ENCODE results near the gene IRX3.

Gene IRX3

DNA sequence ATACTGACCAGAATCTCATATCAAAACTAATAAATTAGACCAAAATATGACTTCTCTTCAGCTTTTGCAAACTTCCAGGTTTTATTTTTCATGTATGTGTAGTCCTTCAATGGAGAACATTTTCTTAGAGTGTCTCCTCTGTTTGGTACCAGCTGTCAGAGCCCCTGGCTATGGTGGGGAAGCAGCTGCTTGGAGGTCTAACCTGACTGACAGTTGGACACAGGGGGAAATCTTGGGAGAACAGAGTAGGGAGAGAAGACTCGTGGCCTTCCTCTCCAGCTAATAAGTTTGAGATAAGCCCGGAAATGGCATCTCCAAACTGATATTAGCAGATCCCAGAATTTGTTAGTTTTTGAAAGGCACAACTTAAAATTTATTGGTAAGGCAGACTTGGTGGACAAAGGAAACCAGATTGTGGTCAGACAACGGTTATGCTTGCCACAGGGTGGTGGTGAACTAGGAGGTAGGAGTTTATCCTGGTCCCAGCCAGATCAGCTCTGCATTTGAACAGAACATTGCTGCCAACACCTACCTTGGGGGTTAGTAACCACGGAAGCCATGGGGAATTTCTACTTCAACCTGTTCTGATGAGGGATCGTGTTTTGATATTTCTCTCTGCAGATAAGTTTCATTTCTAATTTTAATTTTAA, 39.2 kb upstream of the IRX3 start:
- no peak for DNase-seq (ENCODE audit: low read depth, low spot score)
- POLR2A ChIA-PET, result no interaction called here
- no peak overlapping the region for H3K4me3 ChIP-seq (ENCODE audit: low read depth, low read length)
- TF ChIP-seq, protein P1, sequence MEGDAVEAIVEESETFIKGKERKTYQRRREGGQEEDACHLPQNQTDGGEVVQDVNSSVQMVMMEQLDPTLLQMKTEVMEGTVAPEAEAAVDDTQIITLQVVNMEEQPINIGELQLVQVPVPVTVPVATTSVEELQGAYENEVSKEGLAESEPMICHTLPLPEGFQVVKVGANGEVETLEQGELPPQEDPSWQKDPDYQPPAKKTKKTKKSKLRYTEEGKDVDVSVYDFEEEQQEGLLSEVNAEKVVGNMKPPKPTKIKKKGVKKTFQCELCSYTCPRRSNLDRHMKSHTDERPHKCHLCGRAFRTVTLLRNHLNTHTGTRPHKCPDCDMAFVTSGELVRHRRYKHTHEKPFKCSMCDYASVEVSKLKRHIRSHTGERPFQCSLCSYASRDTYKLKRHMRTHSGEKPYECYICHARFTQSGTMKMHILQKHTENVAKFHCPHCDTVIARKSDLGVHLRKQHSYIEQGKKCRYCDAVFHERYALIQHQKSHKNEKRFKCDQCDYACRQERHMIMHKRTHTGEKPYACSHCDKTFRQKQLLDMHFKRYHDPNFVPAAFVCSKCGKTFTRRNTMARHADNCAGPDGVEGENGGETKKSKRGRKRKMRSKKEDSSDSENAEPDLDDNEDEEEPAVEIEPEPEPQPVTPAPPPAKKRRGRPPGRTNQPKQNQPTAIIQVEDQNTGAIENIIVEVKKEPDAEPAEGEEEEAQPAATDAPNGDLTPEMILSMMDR (IDR thresholded peaks at IDR 0.05; ENCODE audit: insufficient read depth, low read length, missing control alignments), result no peak
- CTCF ChIA-PET, result interaction anchor here (1.0 kb wide), 1 partner anchor 19 kb away, joined by 3 read pairs; no protein-coding TSS in a partner anchor

DNA sequence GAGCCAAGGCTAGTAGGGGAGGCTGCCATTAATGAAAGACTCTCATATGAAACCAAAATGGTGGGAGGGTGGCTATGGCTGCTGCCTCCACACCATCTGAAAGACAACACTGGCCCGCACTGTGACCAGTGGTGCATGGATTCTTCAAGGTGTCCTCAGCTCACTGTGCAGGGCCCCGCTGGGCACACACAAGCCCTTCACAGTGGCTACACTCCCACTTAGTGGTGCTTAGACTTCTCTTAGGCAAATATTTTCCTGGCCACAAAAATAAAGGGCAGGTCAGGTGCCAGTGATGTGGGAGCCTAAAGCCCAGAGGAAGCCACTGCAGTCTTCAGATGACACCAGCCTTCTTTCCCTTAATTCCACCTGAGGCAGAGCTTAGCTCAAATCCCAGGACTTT, 38.1 kb upstream of the IRX3 start:
- ChIA-PET CTCF (no interaction called here), POLR2A (no interaction called here)
- DNase-seq (ENCODE audit: low read depth, low spot score), result no peak
- TF ChIP-seq, protein P1 (IDR thresholded peaks at IDR 0.05; ENCODE audit: insufficient read depth, low read length, missing control alignments), result no peak
- no peak overlapping the region for H3K4me3 ChIP-seq (ENCODE audit: low read depth, low read length)

DNA sequence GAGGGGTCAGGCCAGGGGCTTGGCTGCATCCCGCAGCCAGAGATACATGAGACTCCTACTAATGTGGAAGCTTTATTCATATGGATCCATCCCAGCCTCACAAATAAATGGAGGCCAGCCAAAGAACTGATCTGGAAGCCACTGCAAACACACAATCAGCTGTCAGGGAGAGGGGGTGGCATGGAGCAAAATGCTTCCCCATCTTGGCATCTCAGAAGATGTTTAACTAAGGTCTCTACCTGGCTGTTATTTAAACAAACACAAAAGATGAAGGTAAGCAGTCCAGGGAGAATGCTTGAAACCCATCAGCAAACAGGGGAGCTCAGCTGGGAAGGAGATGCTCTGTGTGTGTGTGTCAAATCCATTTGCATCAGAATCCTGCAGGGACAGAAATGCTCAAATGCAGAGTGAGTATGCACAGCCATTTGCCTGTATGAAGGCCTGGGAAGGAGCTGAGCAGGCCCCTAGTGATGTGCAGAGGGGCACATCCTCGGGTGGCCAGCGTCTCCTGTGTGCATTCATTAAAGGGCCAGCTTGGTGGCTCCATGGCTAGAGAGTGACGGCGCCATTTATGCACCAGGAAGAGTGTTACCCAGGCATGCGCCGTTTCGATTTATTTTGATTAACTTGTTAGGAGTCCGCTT, 34.2 kb upstream of the IRX3 start:
- TF ChIP-seq, protein P1 (IDR thresholded peaks at IDR 0.05; ENCODE audit: insufficient read depth, low read length, missing control alignments), result no peak
- no peak for DNase-seq (ENCODE audit: low read depth, low spot score)
- no peak overlapping the region for H3K4me3 ChIP-seq (ENCODE audit: low read depth, low read length)
- ChIA-PET CTCF (no interaction called here), POLR2A (no interaction called here)

DNA sequence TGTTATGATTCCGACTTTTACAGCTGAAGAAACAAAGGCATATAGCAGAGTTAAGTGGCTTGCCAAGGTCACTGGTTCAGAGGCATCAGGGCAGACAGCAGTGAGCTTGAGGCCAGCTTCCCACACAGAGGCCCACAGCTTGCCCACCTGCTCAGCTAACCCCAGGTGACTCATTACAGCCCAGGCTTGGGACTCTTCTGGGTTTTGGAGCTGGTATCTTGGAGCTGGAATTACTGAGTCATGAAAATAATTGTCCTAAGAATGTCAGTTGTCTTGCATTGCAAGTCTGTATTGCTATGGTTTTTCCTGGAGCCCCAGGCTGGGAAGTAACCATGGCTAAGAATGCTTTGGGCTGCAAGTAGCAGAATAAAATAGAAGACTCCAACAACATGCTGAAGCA, 32.4 kb upstream of the IRX3 start:
- H3K4me3 ChIP-seq (ENCODE audit: low read depth, low read length), result no peak overlapping the region
- POLR2A ChIA-PET, result no interaction called here
- DNase-seq (ENCODE audit: low read depth, low spot score), result no peak
- CTCF ChIA-PET, result no interaction called here
- TF ChIP-seq, protein P1 (IDR thresholded peaks at IDR 0.05; ENCODE audit: insufficient read depth, low read length, missing control alignments), result no peak

DNA sequence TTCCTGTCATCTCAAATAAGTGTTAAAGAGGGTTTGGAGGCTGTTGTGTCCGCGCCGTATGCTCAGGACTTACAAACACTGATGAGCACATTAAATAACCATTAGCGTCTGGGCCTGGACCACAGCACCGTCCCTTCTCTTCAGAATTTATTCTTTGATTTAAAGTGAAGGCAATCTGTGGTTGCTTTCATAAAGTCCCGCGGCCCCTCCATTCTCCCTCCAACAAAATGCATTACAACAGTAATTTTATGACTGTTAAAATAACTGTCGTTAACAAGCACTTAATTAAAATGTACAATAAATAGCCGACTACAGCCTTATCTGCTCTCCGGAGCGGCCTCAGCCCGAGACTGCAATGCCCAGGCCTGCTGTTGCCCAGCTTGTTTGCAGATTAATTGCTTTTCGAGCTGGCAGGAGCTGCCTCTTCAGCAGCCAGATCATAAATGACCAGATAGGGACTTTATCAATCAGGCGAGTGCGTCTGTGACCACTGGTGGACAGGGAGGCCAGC, 30.6 kb upstream of the IRX3 start:
- ChIA-PET POLR2A (no interaction called here), CTCF (no interaction called here)

More for the DNA sequence above, 30.6 kb upstream of the IRX3 start:
- H3K4me3 ChIP-seq (ENCODE audit: low read depth, low read length), result no peak overlapping the region
- no peak for DNase-seq (ENCODE audit: low read depth, low spot score)
- TF ChIP-seq, protein P1 (IDR thresholded peaks at IDR 0.05; ENCODE audit: insufficient read depth, low read length, missing control alignments), result no peak

Data from AG04449 (cell line).